PC-3 (cell line): ENCODE measurements around the gene ZNF296. TPM values are rescaled to one million over a fixed set of nuclear protein-coding genes. Genes with fewer than 3 reads are reported as not detected.

Source experiments
- ATAC-seq: fragments of 200-7000 bp; cut with Tn5 transposase; 2 replicates; pipeline ENCODE4 v1.9.1; 2020; ENCODE audit warnings: mild to moderate bottlenecking, moderate library complexity
- BruUV-seq: library from RNA; stranded (reverse); fragments of 400-500 nt; replicated peaks from 2 replicates; lab custom pipeline; 2021; lab: Mats Ljungman, UMichigan
- CTCF ChIA-PET: fragments of 300-600 bp; sonication (Branson Sonifier 250); formaldehyde crosslinking; loops from one replicate; lab custom pipeline; 2022; ENCODE audit warnings: antibody characterized with exemption; lab: Charles Lee
- POLR2A ChIA-PET: fragments of 300-600 bp; sonication (Branson Sonifier 250); formaldehyde crosslinking; loops from one replicate; lab custom pipeline; 2022; ENCODE audit warnings: antibody characterized with exemption; ENCODE audit not compliant: unreplicated experiment; lab: Charles Lee
- DNase-seq: peaks from one replicate; pipeline ENCODE4 v3.0.0-alpha.2; 2015
- H2AFZ ChIP-seq: fragments of 300-600 bp; sonication (generic); 2 replicates; pipeline ENCODE4 v1.6.0; 2016; ENCODE audit warnings: antibody characterized with exemption, low read length
- H3F3A ChIP-seq: fragments of 300-600 bp; sonication (generic); one replicate; pipeline ENCODE4 v1.6.0; 2017; ENCODE audit warnings: antibody characterized with exemption, low read length, control low read depth, mild to moderate bottlenecking; ENCODE audit not compliant: unreplicated experiment
- H3K27ac ChIP-seq: fragments of 300-600 bp; sonication (generic); 2 replicates; pipeline ENCODE4 v1.5.1; 2016; ENCODE audit warnings: mild to moderate bottlenecking, low read length
- H3K27me3 ChIP-seq: fragments of 300-600 bp; sonication (generic); 2 replicates; pipeline ENCODE4 v1.6.1; 2016; ENCODE audit warnings: low read length, mixed read lengths
- H3K36me3 ChIP-seq: fragments of 300-600 bp; sonication (generic); 2 replicates; pipeline ENCODE4 v1.6.1; 2016; ENCODE audit warnings: low read depth, mixed run types, low read length, mixed read lengths
- H3K4me1 ChIP-seq: fragments of 300-600 bp; sonication (generic); 2 replicates; pipeline ENCODE4 v1.5.1; 2016; ENCODE audit warnings: low read length; ENCODE audit not compliant: insufficient read depth
- H3K4me2 ChIP-seq: fragments of 300-600 bp; sonication (generic); 2 replicates; pipeline ENCODE4 v1.6.0; 2016; ENCODE audit warnings: low read length
- H3K4me3 ChIP-seq: fragments of 300-600 bp; sonication (generic); 2 replicates; pipeline ENCODE4 v1.5.1; 2016; ENCODE audit warnings: mild to moderate bottlenecking, low read length, mixed read lengths
- H3K79me2 ChIP-seq: fragments of 300-600 bp; sonication (generic); 2 replicates; pipeline ENCODE4 v1.6.1; 2017; ENCODE audit warnings: low read length, mixed read lengths
- H3K9ac ChIP-seq: fragments of 300-600 bp; sonication (generic); 2 replicates; pipeline ENCODE4 v1.6.0; 2016; ENCODE audit warnings: mild to moderate bottlenecking, low read length
- H3K9me2 ChIP-seq: fragments of 300-600 bp; sonication (generic); replicated peaks from 2 replicates; pipeline ENCODE4 v1.6.1; 2016; ENCODE audit warnings: mixed run types, low read length, mixed read lengths
- H3K9me3 ChIP-seq: fragments of 300-600 bp; sonication (generic); 2 replicates; pipeline ENCODE4 v1.6.1; 2016; ENCODE audit warnings: low read length, mixed read lengths
- H4K20me1 ChIP-seq: fragments of 300-600 bp; sonication (generic); 2 replicates; pipeline ENCODE4 v1.6.1; 2016; ENCODE audit warnings: low read length, mixed read lengths
- CTCF ChIP-seq: fragments of 300-600 bp; sonication (generic); conservative IDR thresholded peaks from 2 replicates; pipeline ENCODE4 v1.5.1; 2017; ENCODE audit warnings: antibody characterized with exemption, low read depth, mild to moderate bottlenecking, low read length
- EZH2 ChIP-seq: fragments of 300-600 bp; sonication (generic); IDR thresholded peaks from one replicate; pipeline ENCODE4 v1.6.1; 2017; ENCODE audit warnings: antibody characterized with exemption, mild to moderate bottlenecking, low read length; ENCODE audit not compliant: unreplicated experiment
- EZH2phosphoT487 ChIP-seq: fragments of 300-600 bp; sonication (generic); IDR thresholded peaks from 2 replicates; pipeline ENCODE4 v1.6.1; 2018; ENCODE audit warnings: mild to moderate bottlenecking, antibody characterized with exemption, low read length, borderline replicate concordance
- intact Hi-C: fragments of 100-400 bp; cut with micrococcal nuclease; formaldehyde crosslinking; loops from 2 replicates; pipeline ENCODE4 v1.9.0; 2023
- total RNA-seq: library from RNA; depleted of rRNA; stranded (reverse); fragments of >200 nt; gene quantifications from 2 replicates; pipeline ENCODE4 v1.2.3, GENCODE V29; 2014

The ZNF296 gene
- total RNA-seq, 1 experiment from 2014 or later: 2.4 TPM

- H3K4me3 ChIP-seq: no peak overlapping the region
- H3K36me3 ChIP-seq: no peaks in the 10 kb centered on the region
- no peaks in the 10 kb centered on the region for H3F3A ChIP-seq
- H3K9me3 ChIP-seq: no peaks in the 10 kb centered on the region
- no peak overlapping the region for H3K27ac ChIP-seq
- no peak for TF ChIP-seq EZH2phosphoT487
- no peak for TF ChIP-seq CTCF
- no peak for TF ChIP-seq EZH2
- ChIA-PET POLR2A (no interaction called here), CTCF (no interaction called here)
- no peak overlapping the region for H2AFZ ChIP-seq
- peaks cover 36% of the 10 kb centered on the region for H3K4me1 ChIP-seq
- ATAC-seq: no peak
- 0 out of 2 replicates have a peak overlapping the region, but pooled peaks have one; percentile 28 for H3K4me2 ChIP-seq
- no TSS peak for BruUV-seq
- H3K9ac ChIP-seq: no peak overlapping the region
- H4K20me1 ChIP-seq: peaks cover 10% of the 10 kb centered on the region; the same call in 1 of the 2 replicates
- H3K9me2 ChIP-seq: no peaks in the 10 kb centered on the region
- intact Hi-C loops: loop anchor here (10.0 kb wide), 1 partner anchor 239 kb away; no protein-coding TSS in a partner anchor
- H3K27me3 ChIP-seq: no peaks in the 10 kb centered on the region
- H3K79me2 ChIP-seq: peaks cover 79% of the 10 kb centered on the region
- no peak for DNase-seq
Observed at GRCh38 chr19:45095496-45096413, 19.5 kb upstream of the ZNF296 start.

DNA sequence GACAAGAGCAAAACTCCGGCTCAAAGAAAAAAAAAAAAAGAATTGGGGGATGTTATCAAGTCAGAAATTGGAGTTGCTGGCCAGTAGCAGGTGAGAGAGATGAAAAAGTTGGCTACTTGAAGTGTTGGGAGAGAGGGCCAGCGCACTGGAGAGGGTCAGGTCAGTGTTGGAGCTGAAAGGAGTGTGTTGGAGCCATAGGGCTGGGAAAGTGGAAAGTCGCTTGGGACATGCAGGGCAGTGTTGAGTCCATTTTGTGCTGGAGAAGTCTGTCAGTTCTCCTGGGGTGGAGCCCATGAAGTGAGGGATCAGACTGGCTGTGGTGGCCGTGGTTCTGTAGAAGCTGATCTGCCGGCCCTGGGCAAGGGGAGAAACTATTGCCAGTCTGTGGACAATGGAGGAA, 18.4 kb upstream of the ZNF296 start:
- Histone ChIP-seq H3K9me3 (no peaks in the 10 kb centered on the region), H3K9ac (no peak overlapping the region), H3K27ac (no peak overlapping the region), H3K9me2 (no peaks in the 10 kb centered on the region), H2AFZ (no peak overlapping the region), H3K4me3 (peak overlapping the region; percentile 91), H3K4me2 (peak overlapping the region; percentile 91), H3F3A (no peaks in the 10 kb centered on the region), H4K20me1 (peaks cover 10% of the 10 kb centered on the region; the same call in 1 of the 2 replicates), H3K4me1 (peaks cover 37% of the 10 kb centered on the region), H3K36me3 (no peaks in the 10 kb centered on the region), H3K79me2 (peaks cover 69% of the 10 kb centered on the region), H3K27me3 (no peaks in the 10 kb centered on the region)
- no peak for TF ChIP-seq EZH2phosphoT487
- no peak for TF ChIP-seq EZH2
- TF ChIP-seq CTCF: no peak
- intact Hi-C loops: loop anchor here (5.0 to 10.0 kb wide), 3 partner anchors 33 to 240 kb away; partner anchors contain the start of genes BLOC1S3 and TRAPPC6A
- ATAC-seq: no peak
- ChIA-PET CTCF (no interaction called here), POLR2A (no interaction called here)
- BruUV-seq: no TSS peak
- DNase-seq: no peak
